ENCODE measurements around the gene FAM120B. TPM values are rescaled to one million over a fixed set of nuclear protein-coding genes. Genes with fewer than 3 reads are reported as not detected.
A peak's percentile ranks its signal among the peaks of the same experiment; 100 is the strongest.
"Not testable (repeated sequence)": the region's sequence is repeated elsewhere in the genome, so short reads cannot be mapped to it uniquely, and the experiment has no call there.

The FAM120B gene
- 36.5 TPM for total RNA-seq

- ATAC-seq, result peak; percentile 99
- intact Hi-C loops (cut with DNase I), result no loop called here
- DNase-seq (ENCODE audit: low spot score), result peak; percentile 98
Observed at GRCh38 chr6:170306324-170307079, at the start of gene FAM120B. Gene FAM120B (plus strand): TSS chr6:170306758. CDS start chr6:170317391, 10,633 bp downstream.

GRCh38 chr6:170257376-170257775 lies 49.2 kb upstream of the FAM120B start:
- no peak for ATAC-seq
- intact Hi-C loops (cut with DNase I), result no loop called here
- DNase-seq (ENCODE audit: low spot score), result peak; percentile 18

GRCh38 chr6:170258407-170258806 lies 48.2 kb upstream of the FAM120B start:
- ATAC-seq (no peak), DNase-seq (ENCODE audit: low spot score) (peak; percentile 26)
- intact Hi-C loops (cut with DNase I), result no loop called here

- DNase-seq (ENCODE audit: low spot score) (peak; percentile 23), ATAC-seq (no peak)
- intact Hi-C loops (cut with DNase I), result no loop called here
Observed at GRCh38 chr6:170259278-170259677, 47.3 kb upstream of the FAM120B start.

GRCh38 chr6:170260686-170261085 lies 45.9 kb upstream of the FAM120B start:
- ATAC-seq (no peak), DNase-seq (ENCODE audit: low spot score) (peak; percentile 14)
- intact Hi-C loops (cut with DNase I), result no loop called here

GRCh38 chr6:170261643-170262488 lies 44.7 kb upstream of the FAM120B start:
- intact Hi-C loops (cut with DNase I), result no loop called here
- DNase-seq (ENCODE audit: low spot score) (peak; percentile 25), ATAC-seq (no peak)

GRCh38 chr6:170262489-170263088 lies 44.0 kb upstream of the FAM120B start:
- DNase-seq (ENCODE audit: low spot score) (no peak), ATAC-seq (no peak)
- intact Hi-C loops (cut with DNase I), result no loop called here

GRCh38 chr6:170263410-170263809 lies 43.1 kb upstream of the FAM120B start:
- intact Hi-C loops (cut with DNase I), result no loop called here
- ATAC-seq, result no peak
- no peak for DNase-seq (ENCODE audit: low spot score)

- DNase-seq (ENCODE audit: low spot score) (no peak), ATAC-seq (no peak)
- intact Hi-C loops (cut with DNase I), result no loop called here
Observed at GRCh38 chr6:170264086-170264485, 42.5 kb upstream of the FAM120B start.

GRCh38 chr6:170264644-170265043 lies 41.9 kb upstream of the FAM120B start:
- ATAC-seq; intact Hi-C loops (cut with DNase I); DNase-seq (ENCODE audit: low spot score): not testable (repeated sequence)

- no peak for DNase-seq (ENCODE audit: low spot score)
- no peak for ATAC-seq
- intact Hi-C loops (cut with DNase I), result no loop called here
Observed at GRCh38 chr6:170265655-170266054, 40.9 kb upstream of the FAM120B start.

GRCh38 chr6:170266061-170266825 lies 40.3 kb upstream of the FAM120B start:
- intact Hi-C loops (cut with DNase I), result no loop called here
- DNase-seq (ENCODE audit: low spot score) (no peak), ATAC-seq (peak; percentile 34)

- ATAC-seq (no peak), DNase-seq (ENCODE audit: low spot score) (no peak)
Observed at GRCh38 chr6:170267688-170268087, 38.9 kb upstream of the FAM120B start.

GRCh38 chr6:170268216-170269129 lies 38.1 kb upstream of the FAM120B start:
- no peak for DNase-seq (ENCODE audit: low spot score)
- ATAC-seq, result no peak
- intact Hi-C loops (cut with DNase I), result no loop called here

More at GRCh38 chr6:170267688-170268087, 38.9 kb upstream of the FAM120B start:
- intact Hi-C loops (cut with DNase I), result no loop called here

GRCh38 chr6:170269151-170269845 lies 37.3 kb upstream of the FAM120B start:
- DNase-seq (ENCODE audit: low spot score) (no peak), ATAC-seq (no peak)
- intact Hi-C loops (cut with DNase I), result no loop called here

GRCh38 chr6:170269846-170270541 lies 36.6 kb upstream of the FAM120B start:
- intact Hi-C loops (cut with DNase I), result no loop called here
- ATAC-seq (no peak), DNase-seq (ENCODE audit: low spot score) (no peak)

Data from sciatic nerve (tissue), 2 donors.